ENCODE measurements around the gene APBA2.

- TF ChIP-seq CTCF (IDR thresholded peaks at IDR 0.05; ENCODE audit: low read length) = no peak
- no peak for TF ChIP-seq EZH2 (IDR thresholded peaks at IDR 0.05; ENCODE audit: borderline replicate concordance, low read length)
Measured at GRCh38 chr15:28962851-28963710, 77.3 kb downstream of the APBA2 start.

Data from OCI-LY1 (cell line).